ENCODE data around the gene TEX11.

- TF ChIP-seq CTCF (IDR thresholded peaks at IDR 0.05; ENCODE audit: insufficient read depth, low read length) (no peak), POLR2AphosphoS5 (IDR thresholded peaks at IDR 0.05; ENCODE audit: low read depth) (no peak), REST (IDR thresholded peaks at IDR 0.05; ENCODE audit: insufficient replicate concordance, low read depth) (no peak), SPI1 (IDR thresholded peaks at IDR 0.05; ENCODE audit: borderline replicate concordance, low read depth) (no peak), GABPA (IDR thresholded peaks at IDR 0.05; ENCODE audit: low read depth) (no peak)
Observed at GRCh38 chrX:70549429-70549828, 359.1 kb downstream of the TEX11 start.

All from HL-60 (cell line).